Measurements from ENCODE around the gene SHD.

Gene SHD

DNA sequence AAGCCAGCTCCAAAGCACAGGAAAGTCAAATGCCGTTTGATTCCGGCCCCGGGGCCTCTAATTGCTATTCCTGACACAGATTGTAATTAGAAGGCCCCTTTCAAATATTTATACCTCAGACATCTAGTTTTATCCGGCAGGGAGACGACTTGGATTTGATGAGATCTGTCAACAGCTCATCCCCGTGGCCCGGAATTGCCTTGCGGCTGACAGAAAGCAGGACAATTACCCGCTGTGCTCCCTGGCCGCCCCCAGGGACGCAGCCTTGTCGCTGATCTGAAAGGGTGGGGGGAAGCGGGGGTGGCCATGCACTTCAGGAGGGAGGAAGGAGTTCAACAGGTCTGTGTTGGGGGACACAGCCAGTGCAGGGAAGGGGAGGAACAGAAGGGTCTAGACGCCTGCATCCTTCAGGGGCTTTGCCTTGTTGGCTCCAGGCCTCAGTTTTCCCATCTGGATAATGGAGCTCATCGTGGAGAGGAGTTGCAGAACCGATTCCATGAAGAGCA is 1.8 kb upstream of the SHD start:
- Histone ChIP-seq H3K4me3 (ENCODE audit: low read depth, low read length) (no peak overlapping the region), H4K91ac (ENCODE audit: low read depth, low read length) (peak overlapping the region; percentile 7), H3K27ac (ENCODE audit: low read depth, low read length) (no peak overlapping the region), H3K27me3 (ENCODE audit: insufficient read depth, low read length) (peaks cover 8% of the 10 kb centered on the region), H3K9ac (ENCODE audit: low read length) (no peak overlapping the region), H2BK120ac (ENCODE audit: insufficient read depth, low read length, poor library complexity) (no peak overlapping the region), H2BK12ac (ENCODE audit: low read length) (no peak overlapping the region), H4K8ac (ENCODE audit: low read depth, low read length) (no peak overlapping the region), H3K36me3 (ENCODE audit: control insufficient read depth in 1 of 2, insufficient read depth in 2 of 2, low read length in 2 of 2) (no peaks in the 10 kb centered on the region), H3K14ac (ENCODE audit: low read length) (peak overlapping the region; percentile 2), H3K4me1 (ENCODE audit: control insufficient read depth in 1 of 2, insufficient read depth in 2 of 2, low read length in 2 of 2) (peaks cover 11 to 13% of the 10 kb centered on the region in 2 experiments), H3K18ac (ENCODE audit: low read length) (no peak overlapping the region), H3K79me1 (ENCODE audit: low read length) (peaks cover 10% of the 10 kb centered on the region), H3K4ac (ENCODE audit: low read depth, low read length) (no peak overlapping the region), H4K12ac (ENCODE audit: low read depth, low read length) (no peak overlapping the region), H3K9me3 (ENCODE audit: insufficient read depth, low read depth, low read length) (no peaks in the 10 kb centered on the region), H3K23ac (ENCODE audit: low read length) (no peak overlapping the region), H2AK5ac (ENCODE audit: low read length) (no peak overlapping the region), H2BK5ac (ENCODE audit: low read depth, low read length, poor library complexity) (no peak overlapping the region), H3K79me2 (ENCODE audit: control insufficient read depth, insufficient read depth, low read length, poor library complexity) (peaks cover 2% of the 10 kb centered on the region), H3K4me2 (ENCODE audit: low read length) (no peak overlapping the region), H2AFZ (ENCODE audit: insufficient read depth, low read length, poor library complexity) (no peak overlapping the region)
- DNase-seq: no peak
- WGBS (ENCODE audit: extremely low coverage, insufficient coverage, insufficient read length): no CpG with 5 or more reads among the region's 16 CpGs

DNA sequence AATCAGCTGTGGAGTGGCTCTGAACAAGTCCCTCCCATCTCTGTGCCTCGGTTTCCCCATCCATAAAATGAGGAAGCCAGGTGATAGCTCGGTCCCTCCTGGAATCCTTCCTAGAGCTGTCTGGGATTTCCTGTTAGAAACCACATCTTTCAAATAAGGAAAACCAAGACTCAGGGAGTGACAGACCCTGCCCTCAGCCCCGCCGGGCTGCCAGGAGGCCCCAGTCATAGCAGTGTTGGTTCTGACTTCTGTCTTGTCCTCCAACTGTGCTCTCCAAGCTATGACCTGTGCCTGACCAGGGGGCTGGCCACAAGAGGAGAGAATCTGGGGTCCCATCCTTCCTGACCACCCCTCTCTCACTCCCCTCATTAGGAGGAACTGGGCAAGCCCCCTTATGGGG is 1.1 kb upstream of the SHD start:
- H4K91ac ChIP-seq (ENCODE audit: low read depth, low read length): peak overlapping the region; percentile 25
- H3K9me3 ChIP-seq (ENCODE audit: insufficient read depth, low read depth, low read length): no peaks in the 10 kb centered on the region
- peaks cover 11 to 13% of the 10 kb centered on the region in 2 experiments for H3K4me1 ChIP-seq (ENCODE audit: control insufficient read depth in 1 of 2, insufficient read depth in 2 of 2, low read length in 2 of 2)
- no peak overlapping the region for H3K4ac ChIP-seq (ENCODE audit: low read depth, low read length)
- no peak overlapping the region for H3K23ac ChIP-seq (ENCODE audit: low read length)
- H4K8ac ChIP-seq (ENCODE audit: low read depth, low read length): no peak overlapping the region
- DNase-seq: no peak
- H2BK120ac ChIP-seq (ENCODE audit: insufficient read depth, low read length, poor library complexity): peak overlapping the region; percentile 8
- H3K9ac ChIP-seq (ENCODE audit: low read length): no peak overlapping the region
- H2AK5ac ChIP-seq (ENCODE audit: low read length): peak overlapping the region; percentile 39
- peaks cover 2% of the 10 kb centered on the region for H3K79me2 ChIP-seq (ENCODE audit: control insufficient read depth, insufficient read depth, low read length, poor library complexity)
- H3K27ac ChIP-seq (ENCODE audit: low read depth, low read length): peak overlapping the region; percentile 81
- no CpG with 5 or more reads among the region's 4 CpGs for WGBS (ENCODE audit: extremely low coverage, insufficient coverage, insufficient read length)
- H3K4me2 ChIP-seq (ENCODE audit: low read length): peak overlapping the region; percentile 58
- no peak overlapping the region for H2AFZ ChIP-seq (ENCODE audit: insufficient read depth, low read length, poor library complexity)
- H3K14ac ChIP-seq (ENCODE audit: low read length): peak overlapping the region; percentile 53
- H3K4me3 ChIP-seq (ENCODE audit: low read depth, low read length): no peak overlapping the region
- peaks cover 8% of the 10 kb centered on the region for H3K27me3 ChIP-seq (ENCODE audit: insufficient read depth, low read length)
- no peak overlapping the region for H4K12ac ChIP-seq (ENCODE audit: low read depth, low read length)
- H2BK5ac ChIP-seq (ENCODE audit: low read depth, low read length, poor library complexity): peak overlapping the region; percentile 64
- peaks cover 10% of the 10 kb centered on the region for H3K79me1 ChIP-seq (ENCODE audit: low read length)
- H2BK12ac ChIP-seq (ENCODE audit: low read length): no peak overlapping the region
- no peaks in the 10 kb centered on the region for H3K36me3 ChIP-seq (ENCODE audit: control insufficient read depth in 1 of 2, insufficient read depth in 2 of 2, low read length in 2 of 2)
- H3K18ac ChIP-seq (ENCODE audit: low read length): no peak overlapping the region

DNA sequence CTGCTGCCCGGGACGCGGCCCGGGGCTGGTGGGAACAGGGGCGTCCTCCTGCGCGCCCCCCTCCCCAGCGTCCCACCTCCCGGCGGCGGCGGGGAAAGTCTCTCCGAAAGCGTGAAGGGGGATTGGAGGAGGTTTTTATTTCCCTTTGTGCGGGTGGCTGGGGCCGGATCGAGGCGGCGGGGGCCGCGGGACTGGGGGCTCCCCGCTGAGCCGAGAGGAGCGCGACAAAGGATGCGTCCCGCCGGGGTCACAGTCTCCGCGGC is 132 bp downstream of the SHD start:
- H2AFZ ChIP-seq (ENCODE audit: insufficient read depth, low read length, poor library complexity): peak overlapping the region; percentile 48
- peak overlapping the region; percentile 63 for H2BK120ac ChIP-seq (ENCODE audit: insufficient read depth, low read length, poor library complexity)
- peak overlapping the region; percentile 21 for H3K18ac ChIP-seq (ENCODE audit: low read length)
- H3K4me2 ChIP-seq (ENCODE audit: low read length): peak overlapping the region; percentile 97
- peak overlapping the region; percentile 82 for H3K14ac ChIP-seq (ENCODE audit: low read length)
- H2BK5ac ChIP-seq (ENCODE audit: low read depth, low read length, poor library complexity): peak overlapping the region; percentile 47
- peak overlapping the region; percentile 90 for H4K91ac ChIP-seq (ENCODE audit: low read depth, low read length)
- H3K9me3 ChIP-seq (ENCODE audit: insufficient read depth, low read depth, low read length): no peaks in the 10 kb centered on the region
- peak overlapping the region; percentile 45 for H3K4me3 ChIP-seq (ENCODE audit: low read depth, low read length)
- H4K8ac ChIP-seq (ENCODE audit: low read depth, low read length): peak overlapping the region; percentile 84
- peaks cover 2% of the 10 kb centered on the region for H3K79me2 ChIP-seq (ENCODE audit: control insufficient read depth, insufficient read depth, low read length, poor library complexity)
- no peak overlapping the region for H4K12ac ChIP-seq (ENCODE audit: low read depth, low read length)
- peak overlapping the region; percentile 15 for H2BK12ac ChIP-seq (ENCODE audit: low read length)
- H3K27me3 ChIP-seq (ENCODE audit: insufficient read depth, low read length): peaks cover 8% of the 10 kb centered on the region
- peak overlapping the region; percentile 44 for H2AK5ac ChIP-seq (ENCODE audit: low read length)
- peaks cover 10% of the 10 kb centered on the region for H3K79me1 ChIP-seq (ENCODE audit: low read length)
- no peaks in the 10 kb centered on the region for H3K36me3 ChIP-seq (ENCODE audit: control insufficient read depth in 1 of 2, insufficient read depth in 2 of 2, low read length in 2 of 2)
- DNase-seq: no peak
- peak overlapping the region; percentile 78 for H3K4ac ChIP-seq (ENCODE audit: low read depth, low read length)
- no peak overlapping the region for H3K9ac ChIP-seq (ENCODE audit: low read length)
- no CpG with 5 or more reads among the region's 30 CpGs for WGBS (ENCODE audit: extremely low coverage, insufficient coverage, insufficient read length)
- no peak overlapping the region for H3K27ac ChIP-seq (ENCODE audit: low read depth, low read length)
- H3K23ac ChIP-seq (ENCODE audit: low read length): no peak overlapping the region
- peaks cover 11 to 13% of the 10 kb centered on the region in 2 experiments for H3K4me1 ChIP-seq (ENCODE audit: control insufficient read depth in 1 of 2, insufficient read depth in 2 of 2, low read length in 2 of 2)

DNA sequence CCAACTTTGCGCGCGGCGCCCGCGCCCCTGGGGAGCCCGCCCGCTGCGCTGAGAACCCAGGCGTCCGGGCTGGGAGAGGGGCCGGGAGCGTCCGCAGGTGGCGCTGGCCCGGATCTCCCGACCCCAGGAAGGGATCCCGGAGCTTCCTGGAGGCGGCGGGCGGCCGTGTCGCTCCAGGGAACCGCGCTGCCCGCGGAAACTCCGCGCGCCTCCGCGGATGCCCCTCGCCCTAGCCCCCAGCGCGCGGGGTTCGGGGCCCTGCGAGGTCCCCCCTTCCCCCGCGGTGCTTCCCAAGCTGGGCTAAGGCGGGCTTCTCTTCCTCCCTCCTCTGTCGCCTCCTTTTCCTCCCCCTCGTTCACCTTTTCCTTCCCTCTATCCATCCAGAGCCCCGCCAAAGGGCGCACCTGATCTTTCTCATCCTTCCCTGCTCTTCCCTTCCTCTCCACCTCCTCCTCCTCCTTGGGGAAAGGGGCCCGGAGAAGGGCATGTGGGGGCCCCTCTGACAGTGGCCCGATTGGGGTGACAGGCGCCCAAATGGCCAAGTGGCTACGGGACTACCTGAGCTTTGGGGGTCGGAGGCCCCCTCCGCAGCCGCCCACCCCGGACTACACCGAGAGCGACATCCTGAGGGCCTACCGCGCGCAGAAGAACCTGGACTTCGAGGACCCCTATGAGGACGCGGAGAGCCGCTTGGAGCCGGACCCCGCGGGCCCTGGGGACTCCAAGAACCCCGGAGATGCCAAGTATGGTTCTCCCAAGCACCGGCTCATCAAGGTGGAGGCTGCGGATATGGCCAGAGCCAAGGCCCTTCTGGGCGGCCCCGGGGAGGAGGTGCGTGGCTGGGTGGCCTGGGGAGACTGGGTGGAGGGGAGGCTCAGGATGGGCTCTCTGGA is 710 bp downstream of the SHD start:
- no CpG with 5 or more reads among the region's 71 CpGs for WGBS (ENCODE audit: extremely low coverage, insufficient coverage, insufficient read length)
- Histone ChIP-seq H3K4me3 (ENCODE audit: low read depth, low read length) (peak overlapping the region; percentile 45), H3K4me1 (ENCODE audit: control insufficient read depth in 1 of 2, insufficient read depth in 2 of 2, low read length in 2 of 2) (peaks cover 11 to 13% of the 10 kb centered on the region in 2 experiments), H3K14ac (ENCODE audit: low read length) (peak overlapping the region; percentile 82), H2BK120ac (ENCODE audit: insufficient read depth, low read length, poor library complexity) (peak overlapping the region; percentile 63), H3K9ac (ENCODE audit: low read length) (no peak overlapping the region), H3K27ac (ENCODE audit: low read depth, low read length) (no peak overlapping the region), H3K4me2 (ENCODE audit: low read length) (peak overlapping the region; percentile 97), H3K36me3 (ENCODE audit: control insufficient read depth in 1 of 2, insufficient read depth in 2 of 2, low read length in 2 of 2) (no peaks in the 10 kb centered on the region), H3K23ac (ENCODE audit: low read length) (no peak overlapping the region), H4K12ac (ENCODE audit: low read depth, low read length) (no peak overlapping the region), H2AFZ (ENCODE audit: insufficient read depth, low read length, poor library complexity) (peak overlapping the region; percentile 48), H3K9me3 (ENCODE audit: insufficient read depth, low read depth, low read length) (no peaks in the 10 kb centered on the region), H2BK12ac (ENCODE audit: low read length) (peak overlapping the region; percentile 15), H4K8ac (ENCODE audit: low read depth, low read length) (peak overlapping the region; percentile 84), H3K18ac (ENCODE audit: low read length) (peak overlapping the region; percentile 22), H3K4ac (ENCODE audit: low read depth, low read length) (peak overlapping the region; percentile 78), H4K91ac (ENCODE audit: low read depth, low read length) (peak overlapping the region; percentile 90), H3K79me2 (ENCODE audit: control insufficient read depth, insufficient read depth, low read length, poor library complexity) (peaks cover 2% of the 10 kb centered on the region), H3K27me3 (ENCODE audit: insufficient read depth, low read length) (peaks cover 8% of the 10 kb centered on the region), H3K79me1 (ENCODE audit: low read length) (peaks cover 10% of the 10 kb centered on the region), H2BK5ac (ENCODE audit: low read depth, low read length, poor library complexity) (peak overlapping the region; percentile 47), H2AK5ac (ENCODE audit: low read length) (peak overlapping the region; percentile 44)
- no peak for DNase-seq
